Thyroid gland (tissue), 4 donors: ENCODE results near the gene TCF7L2. TPM values are rescaled to one million over a fixed set of nuclear protein-coding genes. Genes with fewer than 3 reads are reported as not detected.

Experiments
- DNase-seq, 2 donors: peaks; one replicate each; pipeline ENCODE4 v3.0.0-alpha.2; 2019
- H3K27ac ChIP-seq, 3 donors: fragments of 200-600 bp; sonication (generic); 1 replicate in 2 of 3; 2 replicates in 1 of 3; pipeline ENCODE4 v1.5.1; 2016 to 2019; ENCODE audit warnings: mild to moderate bottlenecking in 1 of 3, moderate library complexity in 1 of 3
- H3K27me3 ChIP-seq: fragments of 200-600 bp; sonication (generic); one replicate; pipeline ENCODE4 v1.5.1; 2019
- H3K36me3 ChIP-seq, 2 donors: fragments of 200-600 bp; sonication (generic); one replicate each; pipeline ENCODE4 v1.5.1; 2016 to 2019
- H3K4me1 ChIP-seq, 2 donors: fragments of 200-600 bp; sonication (generic); one replicate each; pipeline ENCODE4 v1.5.1; 2017 to 2019
- H3K4me3 ChIP-seq, 3 donors: fragments of 200-600 bp; sonication (generic); replicated peaks in 1 of 3; 1 replicate in 2 of 3; 2 replicates in 1 of 3; pipeline ENCODE4 v1.5.1; 2016; ENCODE audit warnings: mild to moderate bottlenecking in 1 of 3
- H3K9me3 ChIP-seq: fragments of 200-600 bp; sonication (generic); one replicate; pipeline ENCODE4 v1.5.1; 2017
- POLR2A ChIP-seq, 2 donors: fragments of 450-650 bp; IDR thresholded peaks; one replicate each; pipeline ENCODE4 v1.6.1; 2017; ENCODE audit warnings: antibody characterized with exemption in 2 of 2, mild to moderate bottlenecking in 2 of 2, moderate library complexity in 1 of 2
- WGBS, 2 donors: methylation state at CpG; one replicate each; pipeline ENCODE4 v1.1.5; 2017; 5-methylcytosine and 5-hydroxymethylcytosine counted together
- intact Hi-C: fragments of 100-400 bp; cut with DNase I; formaldehyde crosslinking; loops from one replicate; pipeline ENCODE4 v1.15.1; 2023
- total RNA-seq, 4 donors: library from RNA; depleted of rRNA; stranded (reverse); fragments of >200 nt; gene quantifications; one replicate each; pipeline ENCODE4 v1.2.3, GENCODE V29; 2016
- TF ChIP-seq, protein P1 (sequence below), 6 experiments: fragments of 200-600 bp in 3 of 6; fragments of 450-650 bp in 3 of 6; sonication (generic) in 3 of 6; IDR thresholded peaks; one replicate each; pipeline ENCODE4 v1.5.1; 2016 to 2019; ENCODE audit warnings: antibody characterized with exemption in 6 of 6, mild to moderate bottlenecking in 2 of 6, inconsistent platforms in 1 of 6, moderate library complexity in 1 of 6

TCF7L2 gene
- total RNA-seq, 4 donors from 2014 or later = 16.2 to 67.1 (median 25.3) TPM

GRCh38 chr10:113093188-113094113, 143.4 kb downstream of the TCF7L2 start:
- H3K4me1 ChIP-seq = no peaks in the 10 kb centered on the region
- peaks cover 0 to 4% of the 10 kb centered on the region in 2 donors for H3K36me3 ChIP-seq
- DNase-seq = no peak
- H3K9me3 ChIP-seq = no peaks in the 10 kb centered on the region
- no peak overlapping the region for H3K27ac ChIP-seq
- H3K4me3 ChIP-seq = no peak overlapping the region
- WGBS, 2 donors = 82 to 86% methylated on average over 10 of the region's 10 CpGs
- H3K27me3 ChIP-seq = no peaks in the 10 kb centered on the region
- TF ChIP-seq, protein P1, sequence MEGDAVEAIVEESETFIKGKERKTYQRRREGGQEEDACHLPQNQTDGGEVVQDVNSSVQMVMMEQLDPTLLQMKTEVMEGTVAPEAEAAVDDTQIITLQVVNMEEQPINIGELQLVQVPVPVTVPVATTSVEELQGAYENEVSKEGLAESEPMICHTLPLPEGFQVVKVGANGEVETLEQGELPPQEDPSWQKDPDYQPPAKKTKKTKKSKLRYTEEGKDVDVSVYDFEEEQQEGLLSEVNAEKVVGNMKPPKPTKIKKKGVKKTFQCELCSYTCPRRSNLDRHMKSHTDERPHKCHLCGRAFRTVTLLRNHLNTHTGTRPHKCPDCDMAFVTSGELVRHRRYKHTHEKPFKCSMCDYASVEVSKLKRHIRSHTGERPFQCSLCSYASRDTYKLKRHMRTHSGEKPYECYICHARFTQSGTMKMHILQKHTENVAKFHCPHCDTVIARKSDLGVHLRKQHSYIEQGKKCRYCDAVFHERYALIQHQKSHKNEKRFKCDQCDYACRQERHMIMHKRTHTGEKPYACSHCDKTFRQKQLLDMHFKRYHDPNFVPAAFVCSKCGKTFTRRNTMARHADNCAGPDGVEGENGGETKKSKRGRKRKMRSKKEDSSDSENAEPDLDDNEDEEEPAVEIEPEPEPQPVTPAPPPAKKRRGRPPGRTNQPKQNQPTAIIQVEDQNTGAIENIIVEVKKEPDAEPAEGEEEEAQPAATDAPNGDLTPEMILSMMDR (IDR thresholded peaks at IDR 0.05) = no peak
- no peak for TF ChIP-seq POLR2A (IDR thresholded peaks at IDR 0.05)
- intact Hi-C loops = no loop called here

- Histone ChIP-seq H3K4me3 (no peak overlapping the region), H3K4me1 (peaks cover 0 to under 1% of the 10 kb centered on the region in 2 donors), H3K36me3 (peaks cover 0 to 4% of the 10 kb centered on the region in 2 donors), H3K9me3 (no peaks in the 10 kb centered on the region), H3K27me3 (no peaks in the 10 kb centered on the region), H3K27ac (no peak overlapping the region)
- WGBS, 2 donors = 69 to 84% methylated on average over 3 of the region's 3 CpGs
- intact Hi-C loops = no loop called here
- DNase-seq = no peak
- no peak for TF ChIP-seq POLR2A (IDR thresholded peaks at IDR 0.05)
- TF ChIP-seq, protein P1 (IDR thresholded peaks at IDR 0.05) = no peak
Observed at GRCh38 chr10:113094114-113094486, 144.1 kb downstream of the TCF7L2 start.

DNA sequence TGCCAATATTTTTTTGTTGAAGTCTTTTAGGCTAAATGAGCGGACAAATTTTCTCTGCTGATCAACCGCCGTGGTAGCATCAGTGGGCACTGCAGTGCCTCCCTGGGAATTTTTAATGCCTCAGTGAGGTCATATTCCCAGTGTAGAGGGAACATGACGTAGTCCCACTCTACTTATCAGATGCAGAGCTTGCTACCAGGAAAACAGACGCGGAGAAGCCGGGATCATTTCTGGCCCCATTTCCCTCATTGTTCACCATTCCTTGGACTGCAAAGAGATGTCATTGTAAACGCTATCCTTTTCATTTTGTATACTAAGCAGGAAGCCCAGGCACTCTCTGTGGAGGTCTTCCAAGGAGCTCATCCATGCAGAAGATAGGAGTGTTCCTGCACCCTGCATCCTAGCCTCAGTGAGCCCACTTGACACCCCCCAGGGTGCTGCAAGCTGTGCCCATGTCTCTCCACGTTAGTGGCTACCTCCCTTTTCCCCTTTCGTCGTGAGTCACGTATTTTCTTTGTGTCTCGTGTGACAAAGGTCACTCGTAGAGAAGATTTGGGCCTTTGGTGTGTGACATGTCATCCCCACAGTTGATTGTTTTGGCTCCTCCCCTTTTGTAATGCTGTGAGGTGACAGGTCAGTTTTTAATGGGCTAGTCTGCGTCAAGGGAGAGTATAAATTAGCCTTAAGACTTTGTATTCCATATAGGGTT, 145.5 kb downstream of the TCF7L2 start:
- DNase-seq = no peak
- 85 to 93% methylated on average over 15 of the region's 15 CpGs for WGBS, 2 donors
- intact Hi-C loops = no loop called here
- Histone ChIP-seq H3K36me3 (peaks cover 0 to 4% of the 10 kb centered on the region in 2 donors), H3K27me3 (no peaks in the 10 kb centered on the region), H3K4me3 (no peak overlapping the region), H3K27ac (no peak overlapping the region), H3K9me3 (no peaks in the 10 kb centered on the region), H3K4me1 (peaks cover 8 to 15% of the 10 kb centered on the region in 2 donors)
- no peak for TF ChIP-seq POLR2A (IDR thresholded peaks at IDR 0.05)
- TF ChIP-seq, protein P1 (IDR thresholded peaks at IDR 0.05) = no peak

GRCh38 chr10:113096128-113096996, 146.3 kb downstream of the TCF7L2 start:
- H3K9me3 ChIP-seq = no peaks in the 10 kb centered on the region
- peak overlapping the region in 1 of 3 donors; percentile 21 for H3K27ac ChIP-seq
- intact Hi-C loops = no loop called here
- H3K36me3 ChIP-seq = peaks cover 0 to 4% of the 10 kb centered on the region in 2 donors
- DNase-seq = no peak
- WGBS, 2 donors = 86 to 87% methylated on average over 11 of the region's 11 CpGs
- peaks cover 8 to 15% of the 10 kb centered on the region in 2 donors for H3K4me1 ChIP-seq
- TF ChIP-seq, protein P1 (IDR thresholded peaks at IDR 0.05) = no peak
- TF ChIP-seq POLR2A (IDR thresholded peaks at IDR 0.05) = no peak
- no peak overlapping the region for H3K4me3 ChIP-seq
- H3K27me3 ChIP-seq = no peaks in the 10 kb centered on the region
